Stomach (tissue), 8 donors: ENCODE results near the gene ZNF324B. TPM values are rescaled to one million over a fixed set of nuclear protein-coding genes. Genes with fewer than 3 reads are reported as not detected.

ENCODE experiments used
- polyA plus RNA-seq, 3 donors: library from polyadenylated mRNA; stranded (reverse); fragments of 200-250 nt; gene quantifications; one replicate each; pipeline ENCODE4 v1.2.3, GENCODE V29; 2013
- small RNA-seq, 4 donors: library from RNA; depleted of rRNA; stranded (forward); fragments of <200 nt; gene quantifications; one replicate each; pipeline ENCODE3, GENCODE V24; 2016
- total RNA-seq, 5 donors: library from RNA; depleted of rRNA; stranded (reverse); fragments of >200 nt; gene quantifications; one replicate each; pipeline versions ENCODE4 v1.1.0 to v1.2.3, GENCODE V29; 2014 to 2016
- donor health status: healthy with polysubstance abuse.
- donor health status: Bipolar disorder and iron deficiency.
- donor health status: healthy.

Gene ZNF324B
- total and polyA plus RNA-seq, 8 donors: 0.58 to 12.6 (median 2.3) TPM; not detected in 1

Small RNA genes within 50 kb of the gene (small RNA-seq; reads per million reads assigned to genes)
- 0 reads per million in 4 donors for gene RN7SL693P
- 0 reads per million in 4 donors for gene RNU6-1337P

Other genes with a start within 250 kb of the ZNF324B start
- 10 to 100 TPM in 4 of 5 donors, 1 to 10 TPM in 1; 9.6 to 60.7 (median 34.8) TPM for gene ZNF544, start 222.7 kb upstream of the ZNF324B start, total RNA-seq
- 10 to 100 TPM in 2 of 3 donors, 1 to 10 TPM in 1; 9.5 to 17.7 (median 17.0) TPM for gene ZNF544, start 222.7 kb upstream of the ZNF324B start, polyA plus RNA-seq
- gene ZNF8, start 172.7 kb upstream of the ZNF324B start, total RNA-seq: 1 to 10 TPM; 1.4 to 9.0 (median 4.9) TPM
- gene ZNF8, start 172.7 kb upstream of the ZNF324B start, polyA plus RNA-seq: 1 to 10 TPM in 1 of 3 donors, under 1 TPM in 2; 0.81 to 1.1 (median 0.95) TPM
- 10 to 100 TPM; 25.2 to 93.6 (median 48.4) TPM for gene ERVK3-1, start 146.2 kb upstream of the ZNF324B start, total RNA-seq
- gene ERVK3-1, start 146.2 kb upstream of the ZNF324B start, polyA plus RNA-seq: 10 to 100 TPM; 25.0 to 45.1 (median 35.1) TPM
- 1 to 10 TPM in 3 of 5 donors, under 1 TPM in 1, not detected in 1; 0.45 to 5.2 (median 1.6) TPM for gene ZSCAN22, start 124.6 kb upstream of the ZNF324B start, total RNA-seq
- gene ZSCAN22, start 124.6 kb upstream of the ZNF324B start, polyA plus RNA-seq: 1 to 10 TPM in 1 of 3 donors, under 1 TPM in 2; 0.75 to 1.4 (median 0.83) TPM
- gene A1BG, start 98.1 kb upstream of the ZNF324B start, total RNA-seq: 10 to 100 TPM in 1 of 5 donors, 1 to 10 TPM in 2, not detected in 2; 1.1 to 30.9 (median 1.7) TPM
- gene A1BG, start 98.1 kb upstream of the ZNF324B start, polyA plus RNA-seq: 10 to 100 TPM; 19.7 to 61.7 (median 33.8) TPM
- 10 to 100 TPM in 1 of 5 donors, 1 to 10 TPM in 2, under 1 TPM in 1, not detected in 1; 0.14 to 12.3 (median 3.2) TPM for gene ZNF497, start 88.9 kb upstream of the ZNF324B start, total RNA-seq
- gene ZNF497, start 88.9 kb upstream of the ZNF324B start, polyA plus RNA-seq: 1 to 10 TPM in 1 of 3 donors, under 1 TPM in 2; 0.12 to 1.0 (median 0.46) TPM
- gene ZNF837, start 70.6 kb upstream of the ZNF324B start, total RNA-seq: 1 to 10 TPM in 4 of 5 donors, not detected in 1; 1.8 to 8.5 (median 2.3) TPM
- gene ZNF837, start 70.6 kb upstream of the ZNF324B start, polyA plus RNA-seq: 1 to 10 TPM; 2.3 to 3.0 (median 2.4) TPM
- 1,000 to 10,000 TPM in 3 of 5 donors, 100 to 1,000 TPM in 2; 801 to 1,605 (median 1,501) TPM for gene RPS5, start 64.4 kb upstream of the ZNF324B start, total RNA-seq
- gene RPS5, start 64.4 kb upstream of the ZNF324B start, polyA plus RNA-seq: 1,000 to 10,000 TPM; 1,495 to 2,322 (median 1,503) TPM
- not detected for gene RNF225, start 56.0 kb upstream of the ZNF324B start, total RNA-seq
- under 1 TPM in 1 of 3 donors, not detected in 2; 0.13 TPM for gene RNF225, start 56.0 kb upstream of the ZNF324B start, polyA plus RNA-seq
- gene ZNF584, start 43.0 kb upstream of the ZNF324B start, total RNA-seq: 100 to 1,000 TPM in 1 of 5 donors, 10 to 100 TPM in 2, 1 to 10 TPM in 1, not detected in 1; 5.4 to 114 (median 17.2) TPM
- gene ZNF584, start 43.0 kb upstream of the ZNF324B start, polyA plus RNA-seq: 10 to 100 TPM in 1 of 3 donors, 1 to 10 TPM in 2; 5.6 to 10.8 (median 6.8) TPM
- gene ZNF132, start 11.5 kb upstream of the ZNF324B start, total RNA-seq: 1 to 10 TPM; 3.0 to 8.9 (median 6.4) TPM
- gene ZNF132, start 11.5 kb upstream of the ZNF324B start, polyA plus RNA-seq: 1 to 10 TPM in 2 of 3 donors, under 1 TPM in 1; 0.68 to 1.2 (median 1.1) TPM
- 10 to 100 TPM in 1 of 5 donors, 1 to 10 TPM in 4; 5.8 to 11.9 (median 8.5) TPM for gene ZNF324, start 15.5 kb downstream of the ZNF324B start, total RNA-seq
- 1 to 10 TPM; 1.7 to 3.0 (median 2.3) TPM for gene ZNF324, start 15.5 kb downstream of the ZNF324B start, polyA plus RNA-seq
- gene ZNF446, start 24.7 kb downstream of the ZNF324B start, total RNA-seq: 10 to 100 TPM in 1 of 5 donors, 1 to 10 TPM in 4; 4.6 to 26.1 (median 5.3) TPM
- 10 to 100 TPM in 1 of 3 donors, 1 to 10 TPM in 2; 7.1 to 13.0 (median 9.2) TPM for gene ZNF446, start 24.7 kb downstream of the ZNF324B start, polyA plus RNA-seq
- 1 to 10 TPM in 3 of 5 donors, under 1 TPM in 1, not detected in 1; 0.87 to 3.3 (median 1.3) TPM for gene SLC27A5, start 60.4 kb downstream of the ZNF324B start, total RNA-seq
- 10 to 100 TPM in 2 of 3 donors, 1 to 10 TPM in 1; 8.4 to 18.4 (median 16.0) TPM for gene SLC27A5, start 60.4 kb downstream of the ZNF324B start, polyA plus RNA-seq
- gene ZBTB45, start 68.2 kb downstream of the ZNF324B start, total RNA-seq: 10 to 100 TPM in 3 of 5 donors, 1 to 10 TPM in 1, not detected in 1; 2.4 to 49.0 (median 20.1) TPM
- 1 to 10 TPM; 5.6 to 8.2 (median 6.6) TPM for gene ZBTB45, start 68.2 kb downstream of the ZNF324B start, polyA plus RNA-seq
- 100 to 1,000 TPM in 4 of 5 donors, 10 to 100 TPM in 1; 95.5 to 923 (median 243) TPM for gene TRIM28, start 92.4 kb downstream of the ZNF324B start, total RNA-seq
- 100 to 1,000 TPM; 143 to 200 (median 171) TPM for gene TRIM28, start 92.4 kb downstream of the ZNF324B start, polyA plus RNA-seq
- 100 to 1,000 TPM in 2 of 5 donors, 10 to 100 TPM in 3; 55.8 to 260 (median 89.0) TPM for gene CHMP2A, start 103.5 kb downstream of the ZNF324B start, total RNA-seq
- 100 to 1,000 TPM; 195 to 338 (median 235) TPM for gene CHMP2A, start 103.5 kb downstream of the ZNF324B start, polyA plus RNA-seq
- gene UBE2M, start 107.0 kb downstream of the ZNF324B start, total RNA-seq: 10 to 100 TPM in 3 of 5 donors, 1 to 10 TPM in 1, not detected in 1; 9.8 to 35.3 (median 27.1) TPM
- gene UBE2M, start 107.0 kb downstream of the ZNF324B start, polyA plus RNA-seq: 10 to 100 TPM; 35.5 to 51.5 (median 41.9) TPM
- 10 to 100 TPM; 14.0 to 84.9 (median 68.3) TPM for gene MZF1, start 121.7 kb downstream of the ZNF324B start, total RNA-seq
- gene MZF1, start 121.7 kb downstream of the ZNF324B start, polyA plus RNA-seq: 10 to 100 TPM; 16.1 to 33.2 (median 16.5) TPM